ENCODE data around the gene EDARADD. TPM values are rescaled to one million over a fixed set of nuclear protein-coding genes. Genes with fewer than 3 reads are reported as not detected.

The EDARADD gene
- total and polyA plus RNA-seq, 2 of the 8 experiments (the other 6 are each of a cell fraction or from before 2014, with no cell fraction given): 3.4 to 6.1 TPM

GRCh38 chr1:236397173-236397759 is 3.2 kb downstream of the EDARADD start (continued):
- no peak for TF ChIP-seq CHD7 (IDR thresholded peaks at IDR 0.05; ENCODE audit: insufficient replicate concordance, low read length)
